DND-41 (cell line): Measurements from ENCODE around the gene ZMYND12.

ENCODE experiments used
- ATAC-seq: fragments of 200-7000 bp; cut with Tn5 transposase; 3 replicates; pipeline ENCODE4 v1.9.1; 2021; ENCODE audit warnings: low read depth; ENCODE audit not compliant: insufficient read depth
- DNase-seq: peaks from one replicate; pipeline ENCODE4 v3.0.0-alpha.2; 2020
- H2AFZ ChIP-seq: 2 replicates; pipeline ENCODE4 v1.6.0; 2012; ENCODE audit warnings: low read depth, low read length
- H3K27ac ChIP-seq: 2 replicates; pipeline ENCODE4 v1.5.1; 2012; ENCODE audit warnings: low read length, inconsistent platforms
- H3K27me3 ChIP-seq: fragments of 200-600 bp; sonication (generic); 2 replicates; pipeline ENCODE4 v1.6.0; 2012; ENCODE audit warnings: low read length, mild to moderate bottlenecking, inconsistent platforms; ENCODE audit not compliant: insufficient read depth, poor library complexity
- H3K36me3 ChIP-seq: 2 replicates; pipeline ENCODE4 v1.5.1; 2012; ENCODE audit warnings: low read length, inconsistent platforms; ENCODE audit not compliant: insufficient read depth
- H3K4me1 ChIP-seq: 2 replicates; pipeline ENCODE4 v1.5.1; 2012; ENCODE audit warnings: mild to moderate bottlenecking, low read length; ENCODE audit not compliant: insufficient read depth
- H3K4me2 ChIP-seq: 2 replicates; pipeline ENCODE4 v1.6.0; 2012; ENCODE audit warnings: mild to moderate bottlenecking, moderate library complexity, low read length, inconsistent platforms; ENCODE audit not compliant: insufficient read depth
- H3K4me3 ChIP-seq, 2 experiments: fragments of 200-600 bp in 1 of 2; shearing (Covaris generic) in 1 of 2; 2 replicates each; pipeline ENCODE4 v1.5.1; 2012 to 2016; ENCODE audit warnings: inconsistent platforms in 2 of 2, low read length in 2 of 2, mild to moderate bottlenecking in 2 of 2, low read depth in 1 of 2, moderate library complexity in 1 of 2
- H3K79me2 ChIP-seq: 2 replicates; pipeline ENCODE4 v1.6.0; 2012; ENCODE audit warnings: low read length, inconsistent platforms; ENCODE audit not compliant: insufficient read depth
- H3K9ac ChIP-seq: 2 replicates; pipeline ENCODE4 v1.6.0; 2012; ENCODE audit warnings: low read depth, mild to moderate bottlenecking, inconsistent platforms, low read length, moderate library complexity
- H3K9me3 ChIP-seq: 2 replicates; pipeline ENCODE4 v1.5.1; 2012; ENCODE audit warnings: low read length, moderate library complexity, mild to moderate bottlenecking, inconsistent platforms; ENCODE audit not compliant: insufficient read depth, severe bottlenecking
- H4K20me1 ChIP-seq: 2 replicates; pipeline ENCODE4 v1.6.0; 2012; ENCODE audit warnings: low read length; ENCODE audit not compliant: insufficient read depth
- EZH2 ChIP-seq: IDR thresholded peaks from 3 replicates; pipeline ENCODE4 v1.6.1; 2012; ENCODE audit warnings: borderline replicate concordance, low read depth, mild to moderate bottlenecking, moderate library complexity, low read length, inconsistent platforms; ENCODE audit not compliant: severe bottlenecking
- TF ChIP-seq, protein P1 (sequence below): IDR thresholded peaks from 2 replicates; pipeline ENCODE4 v1.5.1; 2012; ENCODE audit warnings: borderline replicate concordance, low read length, moderate library complexity, mild to moderate bottlenecking; ENCODE audit not compliant: poor library complexity, severe bottlenecking; ENCODE audit errors: extremely low read depth

Gene ZMYND12

DNA sequence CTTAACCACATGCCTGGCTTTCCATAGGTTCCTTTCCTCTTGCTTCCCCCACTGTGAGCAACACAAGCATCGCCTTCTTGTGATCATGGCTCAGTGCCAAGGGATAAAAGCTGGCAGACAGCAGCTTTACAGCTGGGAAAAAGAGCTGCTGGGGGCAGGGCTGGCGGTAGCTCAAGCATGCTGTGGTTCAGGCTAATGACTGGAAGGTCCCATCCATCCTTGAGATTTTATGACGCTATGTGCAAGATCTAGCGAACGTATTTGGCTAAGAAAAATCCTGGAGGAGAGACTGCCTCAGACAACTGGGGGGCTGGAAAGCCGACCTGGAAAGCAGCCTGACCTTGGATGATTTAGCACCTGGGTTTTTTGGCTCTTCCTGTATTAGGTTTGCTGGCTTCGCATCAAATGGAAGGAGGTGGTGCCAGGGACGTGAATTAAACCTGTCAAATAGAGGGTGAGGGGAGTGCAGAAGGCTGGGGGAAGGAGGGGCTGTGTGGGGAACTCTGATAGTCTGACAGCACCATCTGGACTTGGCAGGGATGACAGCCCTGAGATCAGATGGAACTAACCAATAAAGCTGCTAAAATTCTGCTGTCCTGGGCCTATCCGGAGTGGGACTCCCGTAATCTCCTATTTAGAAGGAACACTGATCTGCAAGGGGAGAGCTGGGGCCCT is 34.8 kb downstream of the ZMYND12 start:
- H3K9ac ChIP-seq: no peak overlapping the region
- no peaks in the 10 kb centered on the region for H3K36me3 ChIP-seq
- H3K79me2 ChIP-seq: no peaks in the 10 kb centered on the region
- H3K27ac ChIP-seq: no peak overlapping the region
- H3K4me1 ChIP-seq: no peaks in the 10 kb centered on the region
- DNase-seq (no peak), ATAC-seq (no peak)
- no peak overlapping the region for H3K4me2 ChIP-seq
- no peak overlapping the region for H2AFZ ChIP-seq
- TF ChIP-seq, protein P1, sequence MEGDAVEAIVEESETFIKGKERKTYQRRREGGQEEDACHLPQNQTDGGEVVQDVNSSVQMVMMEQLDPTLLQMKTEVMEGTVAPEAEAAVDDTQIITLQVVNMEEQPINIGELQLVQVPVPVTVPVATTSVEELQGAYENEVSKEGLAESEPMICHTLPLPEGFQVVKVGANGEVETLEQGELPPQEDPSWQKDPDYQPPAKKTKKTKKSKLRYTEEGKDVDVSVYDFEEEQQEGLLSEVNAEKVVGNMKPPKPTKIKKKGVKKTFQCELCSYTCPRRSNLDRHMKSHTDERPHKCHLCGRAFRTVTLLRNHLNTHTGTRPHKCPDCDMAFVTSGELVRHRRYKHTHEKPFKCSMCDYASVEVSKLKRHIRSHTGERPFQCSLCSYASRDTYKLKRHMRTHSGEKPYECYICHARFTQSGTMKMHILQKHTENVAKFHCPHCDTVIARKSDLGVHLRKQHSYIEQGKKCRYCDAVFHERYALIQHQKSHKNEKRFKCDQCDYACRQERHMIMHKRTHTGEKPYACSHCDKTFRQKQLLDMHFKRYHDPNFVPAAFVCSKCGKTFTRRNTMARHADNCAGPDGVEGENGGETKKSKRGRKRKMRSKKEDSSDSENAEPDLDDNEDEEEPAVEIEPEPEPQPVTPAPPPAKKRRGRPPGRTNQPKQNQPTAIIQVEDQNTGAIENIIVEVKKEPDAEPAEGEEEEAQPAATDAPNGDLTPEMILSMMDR: no peak
- no peak for TF ChIP-seq EZH2
- H3K27me3 ChIP-seq: no peaks in the 10 kb centered on the region
- no peaks in the 10 kb centered on the region for H3K9me3 ChIP-seq
- no peaks in the 10 kb centered on the region for H4K20me1 ChIP-seq
- H3K4me3 ChIP-seq: no peak overlapping the region

DNA sequence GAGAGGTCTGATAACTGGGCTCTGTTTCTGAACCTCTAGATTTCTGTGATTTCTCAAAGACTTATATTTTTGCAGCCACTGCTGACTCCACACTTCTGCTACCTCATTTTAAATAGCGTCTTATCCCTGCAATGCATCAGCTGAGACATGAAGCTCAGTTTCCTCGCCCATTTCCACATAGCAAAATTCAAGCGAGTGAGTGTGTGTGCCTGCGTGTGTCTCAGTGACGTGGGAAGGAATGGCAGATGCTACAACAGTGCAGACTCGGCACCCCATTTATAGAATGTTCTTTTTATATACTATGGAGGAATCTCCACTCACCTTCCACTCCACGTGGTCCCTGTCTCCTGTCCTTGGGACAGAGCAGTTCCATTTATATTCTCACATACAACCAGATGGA is 35.7 kb downstream of the ZMYND12 start:
- ATAC-seq (no peak), DNase-seq (no peak)
- Histone ChIP-seq H3K79me2 (no peaks in the 10 kb centered on the region), H3K4me2 (no peak overlapping the region), H3K4me1 (no peaks in the 10 kb centered on the region), H3K36me3 (peaks cover 5% of the 10 kb centered on the region; the same call in 1 of the 2 replicates), H2AFZ (no peak overlapping the region), H3K27me3 (no peaks in the 10 kb centered on the region), H3K27ac (no peak overlapping the region), H3K9ac (no peak overlapping the region), H3K9me3 (no peaks in the 10 kb centered on the region), H4K20me1 (no peaks in the 10 kb centered on the region), H3K4me3 (no peak overlapping the region)
- TF ChIP-seq, protein P1: no peak
- TF ChIP-seq EZH2: no peak

DNA sequence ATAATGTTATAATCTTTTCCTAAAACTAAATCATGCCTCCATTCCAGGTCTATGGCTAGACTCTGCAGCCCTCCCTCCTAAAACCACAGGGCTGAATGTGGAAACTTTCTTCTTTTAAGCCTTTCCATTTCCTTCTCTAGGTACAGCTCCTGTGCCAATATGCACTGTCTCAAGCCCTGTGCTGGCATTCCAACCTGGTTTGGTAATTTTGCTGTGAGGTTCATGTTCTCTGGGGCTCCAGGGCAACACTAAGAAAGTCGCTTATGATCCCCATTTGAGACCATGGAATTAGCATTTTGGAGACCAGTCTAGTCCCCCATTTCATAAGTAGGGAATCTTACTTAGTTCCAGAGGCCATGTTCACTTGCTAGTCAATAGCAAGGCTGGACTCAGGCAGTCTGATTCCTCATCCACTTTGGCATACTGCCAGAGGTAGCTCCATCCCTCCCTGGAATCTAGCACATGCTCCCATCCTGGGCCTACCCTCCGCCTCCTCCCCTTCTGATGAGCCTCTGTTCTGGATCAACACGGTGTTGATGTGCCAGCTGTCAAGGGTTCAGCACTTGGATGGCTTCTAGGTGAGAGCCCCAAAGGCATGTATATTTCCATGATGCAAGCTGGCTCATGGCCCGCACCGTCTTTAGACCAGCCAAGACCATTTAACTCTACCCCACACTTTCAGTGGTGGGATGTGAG is 36.5 kb downstream of the ZMYND12 start:
- Histone ChIP-seq H3K36me3 (peaks cover 13% of the 10 kb centered on the region), H2AFZ (no peak overlapping the region), H3K27me3 (no peaks in the 10 kb centered on the region), H3K27ac (no peak overlapping the region), H3K9me3 (no peaks in the 10 kb centered on the region), H4K20me1 (no peaks in the 10 kb centered on the region), H3K4me2 (no peak overlapping the region), H3K4me3 (no peak overlapping the region), H3K79me2 (no peaks in the 10 kb centered on the region), H3K9ac (no peak overlapping the region), H3K4me1 (no peaks in the 10 kb centered on the region)
- no peak for TF ChIP-seq EZH2
- TF ChIP-seq, protein P1: no peak
- DNase-seq: no peak
- ATAC-seq: no peak
